ENCODE results near the gene KIRREL3. TPM values are rescaled to one million over a fixed set of nuclear protein-coding genes. Genes with fewer than 3 reads are reported as not detected.

The KIRREL3 gene
- total and polyA plus RNA-seq, 2 experiments from 2014 or later, result 16.1 to 35.6 TPM

DNA sequence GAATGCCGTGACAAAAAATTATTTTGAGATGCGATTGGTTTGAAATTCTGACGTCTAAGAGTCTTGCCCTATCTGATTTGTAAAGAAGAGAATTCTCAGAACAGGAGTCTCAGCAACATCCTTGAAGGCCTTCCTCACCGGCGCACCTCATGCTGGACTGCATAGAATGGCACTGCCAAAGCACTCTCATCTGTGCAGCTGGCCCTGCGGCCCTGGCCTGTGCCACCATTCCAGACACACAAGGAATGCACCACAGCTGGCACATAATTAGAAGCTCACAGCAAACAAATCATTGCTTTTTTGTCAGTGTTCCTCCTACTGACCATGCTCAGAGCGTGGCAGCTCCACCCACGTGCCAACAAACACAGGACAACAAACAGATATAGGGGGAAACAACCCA lies 166.0 kb downstream of the KIRREL3 start:
- peak; percentile 60 for DNase-seq
- H3K27ac ChIP-seq, result peak overlapping the region; percentile 91
- H3K9me3 ChIP-seq (ENCODE audit: low read depth), result no peaks in the 10 kb centered on the region
- 24 to 33% methylated on average over 8 of the region's 8 CpGs for WGBS, 2 experiments (ENCODE audit: low coverage in 1 of 2, low lambda C conversion rate in 2 of 2, missing lambda C conversion rate in 2 of 2)
- H3K4me1 ChIP-seq (ENCODE audit: insufficient read depth), result peaks cover 38% of the 10 kb centered on the region
- no peaks in the 10 kb centered on the region for H3K36me3 ChIP-seq (ENCODE audit: low read depth)
- H3K4me2 ChIP-seq (ENCODE audit: unreplicated experiment), result peak overlapping the region; percentile 63
- H3K79me2 ChIP-seq (ENCODE audit: insufficient read depth), result peaks cover 47% of the 10 kb centered on the region
- no peaks in the 10 kb centered on the region for H3K27me3 ChIP-seq (replicated peaks; ENCODE audit: insufficient read depth)
- H3K9ac ChIP-seq, result peak overlapping the region; percentile 62
- peak overlapping the region; percentile 9; the same call in 1 of the 2 replicates for H2AFZ ChIP-seq
- no peaks in the 10 kb centered on the region for H4K20me1 ChIP-seq (ENCODE audit: insufficient read depth)
- peaks cover 27% of the 10 kb centered on the region for H3F3A ChIP-seq (ENCODE audit: insufficient read depth)
- H3K9me2 ChIP-seq (ENCODE audit: insufficient read depth), result no peaks in the 10 kb centered on the region
- H3K4me3 ChIP-seq, result peak overlapping the region; percentile 20; the same call in 1 of the 2 replicates
- TF ChIP-seq EZH2 (IDR thresholded peaks at IDR 0.05; ENCODE audit: insufficient read depth, poor library complexity, severe bottlenecking) (no peak), EZH2phosphoT487 (IDR thresholded peaks at IDR 0.05; ENCODE audit: insufficient read depth, low read depth) (no peak)
- in situ Hi-C loops (cut with MboI), result no loop called here

DNA sequence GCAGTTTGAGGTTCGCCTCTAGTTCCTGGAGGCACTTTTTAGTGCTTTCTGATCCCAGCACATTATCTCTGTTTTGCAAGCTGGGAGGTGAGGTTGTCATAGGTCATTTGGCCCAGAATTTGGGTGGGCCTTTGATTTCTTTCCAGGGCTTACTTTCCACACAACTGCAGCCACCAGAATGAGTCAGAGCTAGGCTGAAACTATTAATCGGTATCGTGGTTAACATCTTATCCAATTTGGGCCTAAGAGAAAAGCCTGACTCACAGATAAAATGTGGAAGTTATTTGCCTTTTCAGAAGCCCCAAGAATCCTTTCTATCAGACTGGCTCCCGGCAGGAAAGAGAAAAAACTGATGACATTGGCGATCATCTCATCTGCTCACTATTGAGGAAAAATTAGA lies 166.4 kb downstream of the KIRREL3 start:
- no peaks in the 10 kb centered on the region for H3K36me3 ChIP-seq (ENCODE audit: low read depth)
- peaks cover 47% of the 10 kb centered on the region for H3K79me2 ChIP-seq (ENCODE audit: insufficient read depth)
- H3K9me3 ChIP-seq (ENCODE audit: low read depth), result no peaks in the 10 kb centered on the region
- peak overlapping the region; percentile 63 for H3K4me2 ChIP-seq (ENCODE audit: unreplicated experiment)
- H3K4me3 ChIP-seq, result peak overlapping the region; percentile 20; the same call in 1 of the 2 replicates
- no peaks in the 10 kb centered on the region for H3K27me3 ChIP-seq (replicated peaks; ENCODE audit: insufficient read depth)
- H3K4me1 ChIP-seq (ENCODE audit: insufficient read depth), result peaks cover 38% of the 10 kb centered on the region
- H3F3A ChIP-seq (ENCODE audit: insufficient read depth), result peaks cover 27% of the 10 kb centered on the region
- H4K20me1 ChIP-seq (ENCODE audit: insufficient read depth), result no peaks in the 10 kb centered on the region
- no peak for TF ChIP-seq EZH2 (IDR thresholded peaks at IDR 0.05; ENCODE audit: insufficient read depth, poor library complexity, severe bottlenecking)
- no peak for TF ChIP-seq EZH2phosphoT487 (IDR thresholded peaks at IDR 0.05; ENCODE audit: insufficient read depth, low read depth)
- H3K9me2 ChIP-seq (ENCODE audit: insufficient read depth), result no peaks in the 10 kb centered on the region
- in situ Hi-C loops (cut with MboI), result no loop called here
- H3K9ac ChIP-seq, result peak overlapping the region; percentile 62
- WGBS, 2 experiments (ENCODE audit: low coverage in 1 of 2, low lambda C conversion rate in 2 of 2, missing lambda C conversion rate in 2 of 2), result 5 to 7% methylated on average over 5 of the region's 5 CpGs
- peak; percentile 93 for DNase-seq
- H3K27ac ChIP-seq, result peak overlapping the region; percentile 91
- H2AFZ ChIP-seq, result 0 out of 2 replicates have a peak overlapping the region, but pooled peaks have one; percentile 9

DNA sequence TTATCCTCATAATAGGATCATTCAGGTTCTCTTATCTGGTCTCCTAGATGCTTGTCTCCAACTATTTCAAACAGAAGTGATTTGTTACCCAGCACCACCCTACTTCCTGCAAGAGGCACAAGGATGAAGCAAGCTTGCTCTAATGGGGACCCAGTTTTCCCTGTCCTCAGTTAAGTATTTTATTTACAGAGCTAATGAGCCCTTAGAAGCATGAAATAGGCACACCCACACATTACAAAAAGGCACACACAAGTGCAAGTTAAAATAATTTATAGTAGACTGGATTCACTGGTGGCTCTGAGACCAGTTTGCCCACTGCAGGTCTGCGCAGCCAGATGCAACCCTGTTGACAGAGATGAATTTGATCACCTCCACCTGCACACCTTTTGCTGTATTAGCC lies 167.5 kb downstream of the KIRREL3 start:
- WGBS, 2 experiments (ENCODE audit: low coverage in 1 of 2, low lambda C conversion rate in 2 of 2, missing lambda C conversion rate in 2 of 2), result 100% methylated on average over 1 of the region's 1 CpG
- TF ChIP-seq EZH2 (IDR thresholded peaks at IDR 0.05; ENCODE audit: insufficient read depth, poor library complexity, severe bottlenecking) (no peak), EZH2phosphoT487 (IDR thresholded peaks at IDR 0.05; ENCODE audit: insufficient read depth, low read depth) (no peak)
- Histone ChIP-seq H3K4me3 (no peak overlapping the region), H4K20me1 (ENCODE audit: insufficient read depth) (no peaks in the 10 kb centered on the region), H3K4me2 (ENCODE audit: unreplicated experiment) (no peak overlapping the region), H2AFZ (no peak overlapping the region), H3F3A (ENCODE audit: insufficient read depth) (peaks cover 27% of the 10 kb centered on the region), H3K36me3 (ENCODE audit: low read depth) (no peaks in the 10 kb centered on the region), H3K9me3 (ENCODE audit: low read depth) (no peaks in the 10 kb centered on the region), H3K4me1 (ENCODE audit: insufficient read depth) (peaks cover 38% of the 10 kb centered on the region), H3K27me3 (replicated peaks; ENCODE audit: insufficient read depth) (no peaks in the 10 kb centered on the region), H3K9ac (no peak overlapping the region), H3K27ac (no peak overlapping the region), H3K9me2 (ENCODE audit: insufficient read depth) (no peaks in the 10 kb centered on the region), H3K79me2 (ENCODE audit: insufficient read depth) (peaks cover 47% of the 10 kb centered on the region)
- no peak for DNase-seq
- in situ Hi-C loops (cut with MboI), result no loop called here

DNA sequence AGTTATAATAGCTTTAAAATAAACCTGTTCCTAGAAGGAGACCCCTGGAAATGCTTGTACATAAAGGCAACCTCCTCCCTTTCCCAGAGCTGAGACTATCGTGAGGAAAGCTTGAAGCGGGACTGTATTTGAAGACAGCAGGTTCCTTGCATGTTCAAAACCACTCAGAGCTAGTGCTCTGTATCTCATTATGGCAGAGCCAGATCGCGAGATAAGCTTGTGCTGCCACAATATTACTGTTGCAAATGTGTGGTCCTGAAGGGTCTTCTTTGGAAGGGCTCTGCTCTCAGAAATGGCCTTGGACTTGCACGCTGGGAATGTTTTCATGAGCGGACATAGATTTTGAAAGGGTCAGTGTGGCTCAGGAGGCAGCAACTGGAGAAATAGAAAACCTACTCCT lies 168.2 kb downstream of the KIRREL3 start:
- no peak for TF ChIP-seq EZH2 (IDR thresholded peaks at IDR 0.05; ENCODE audit: insufficient read depth, poor library complexity, severe bottlenecking)
- TF ChIP-seq EZH2phosphoT487 (IDR thresholded peaks at IDR 0.05; ENCODE audit: insufficient read depth, low read depth), result no peak
- Histone ChIP-seq H3K79me2 (ENCODE audit: insufficient read depth) (peaks cover 45% of the 10 kb centered on the region), H3K27me3 (replicated peaks; ENCODE audit: insufficient read depth) (no peaks in the 10 kb centered on the region), H4K20me1 (ENCODE audit: insufficient read depth) (no peaks in the 10 kb centered on the region), H3K9me2 (ENCODE audit: insufficient read depth) (no peaks in the 10 kb centered on the region), H3F3A (ENCODE audit: insufficient read depth) (peaks cover 27% of the 10 kb centered on the region), H3K4me3 (no peak overlapping the region), H2AFZ (no peak overlapping the region), H3K36me3 (ENCODE audit: low read depth) (no peaks in the 10 kb centered on the region), H3K4me2 (ENCODE audit: unreplicated experiment) (no peak overlapping the region), H3K27ac (no peak overlapping the region), H3K9ac (no peak overlapping the region), H3K9me3 (ENCODE audit: low read depth) (no peaks in the 10 kb centered on the region), H3K4me1 (ENCODE audit: insufficient read depth) (peaks cover 38% of the 10 kb centered on the region)
- in situ Hi-C loops (cut with MboI), result no loop called here
- WGBS, 2 experiments (ENCODE audit: low coverage in 1 of 2, low lambda C conversion rate in 2 of 2, missing lambda C conversion rate in 2 of 2), result 96 to 98% methylated on average over 6 of the region's 6 CpGs
- no peak for DNase-seq
